ENCODE measurements around the gene ZMPSTE24. TPM values are rescaled to one million over a fixed set of nuclear protein-coding genes. Genes with fewer than 3 reads are reported as not detected.
"Not testable (repeated sequence)": the region's sequence is repeated elsewhere in the genome, so short reads cannot be mapped to it uniquely, and the experiment has no call there.

Gene ZMPSTE24
- 22.8 TPM for polyA plus RNA-seq (2012; ENCODE audit: insufficient read depth, insufficient read length)

GRCh38 chr1:40257688-40258444 is at the start of gene ZMPSTE24:
Gene ZMPSTE24, plus strand, starts transcription at chr1:40258236. Its CDS starts 36 bp downstream, at chr1:40258272.
- peak; percentile 98 for DNase-seq (ENCODE audit: low read depth, low spot score)

GRCh38 chr1:40210511-40211204 is 47.4 kb upstream of the ZMPSTE24 start:
- no peak for DNase-seq (ENCODE audit: low read depth, low spot score)
- no peak overlapping the region for H3K4me3 ChIP-seq (ENCODE audit: low read length)

More at GRCh38 chr1:40257688-40258444, at the start of gene ZMPSTE24:
- peak within 1 kb of the TSS; percentile 98 for H3K4me3 ChIP-seq (ENCODE audit: low read length)

GRCh38 chr1:40218333-40218732 is 39.7 kb upstream of the ZMPSTE24 start:
- no peak for DNase-seq (ENCODE audit: low read depth, low spot score)
- no peak overlapping the region for H3K4me3 ChIP-seq (ENCODE audit: low read length)

GRCh38 chr1:40221471-40221905 is 36.5 kb upstream of the ZMPSTE24 start:
- H3K4me3 ChIP-seq (ENCODE audit: low read length); DNase-seq (ENCODE audit: low read depth, low spot score): not testable (repeated sequence)

GRCh38 chr1:40221977-40222772 is 35.9 kb upstream of the ZMPSTE24 start:
- DNase-seq (ENCODE audit: low read depth, low spot score): no peak
- H3K4me3 ChIP-seq (ENCODE audit: low read length): no peak overlapping the region

- H3K4me3 ChIP-seq (ENCODE audit: low read length): no peak overlapping the region
- DNase-seq (ENCODE audit: low read depth, low spot score): no peak
Measured at GRCh38 chr1:40224040-40224439, 34.0 kb upstream of the ZMPSTE24 start.

GRCh38 chr1:40226192-40226591 is 31.8 kb upstream of the ZMPSTE24 start:
- no peak for DNase-seq (ENCODE audit: low read depth, low spot score)
- no peak overlapping the region for H3K4me3 ChIP-seq (ENCODE audit: low read length)

GRCh38 chr1:40232444-40232843 is 25.6 kb upstream of the ZMPSTE24 start:
- DNase-seq (ENCODE audit: low read depth, low spot score): peak; percentile 98
- no peak overlapping the region for H3K4me3 ChIP-seq (ENCODE audit: low read length)

GRCh38 chr1:40239626-40240025 is 18.4 kb upstream of the ZMPSTE24 start:
- DNase-seq (ENCODE audit: low read depth, low spot score): no peak
- no peak overlapping the region for H3K4me3 ChIP-seq (ENCODE audit: low read length)

- no peak for DNase-seq (ENCODE audit: low read depth, low spot score)
- H3K4me3 ChIP-seq (ENCODE audit: low read length): no peak overlapping the region
Measured at GRCh38 chr1:40240390-40240789, 17.6 kb upstream of the ZMPSTE24 start.

GRCh38 chr1:40241362-40241761 is 16.7 kb upstream of the ZMPSTE24 start:
- DNase-seq (ENCODE audit: low read depth, low spot score): no peak
- H3K4me3 ChIP-seq (ENCODE audit: low read length): no peak overlapping the region

- DNase-seq (ENCODE audit: low read depth, low spot score): no peak
- no peak overlapping the region for H3K4me3 ChIP-seq (ENCODE audit: low read length)
Measured at GRCh38 chr1:40243351-40243750, 14.7 kb upstream of the ZMPSTE24 start.

GRCh38 chr1:40244138-40244744 is 13.8 kb upstream of the ZMPSTE24 start:
- DNase-seq (ENCODE audit: low read depth, low spot score): no peak
- H3K4me3 ChIP-seq (ENCODE audit: low read length): no peak overlapping the region

- peak; percentile 54 for DNase-seq (ENCODE audit: low read depth, low spot score)
- H3K4me3 ChIP-seq (ENCODE audit: low read length): no peak overlapping the region
Measured at GRCh38 chr1:40245686-40246085, 12.3 kb upstream of the ZMPSTE24 start.

- DNase-seq (ENCODE audit: low read depth, low spot score): no peak
- no peak within 1 kb of the TSS for H3K4me3 ChIP-seq (ENCODE audit: low read length)
Measured at GRCh38 chr1:40247655-40248054, 10.4 kb upstream of the ZMPSTE24 start, which contains the start of gene TMCO2. Gene TMCO2, plus strand, starts transcription at chr1:40247937. Its CDS starts 57 bp downstream, at chr1:40247994.

GRCh38 chr1:40248412-40248811 is 9.6 kb upstream of the ZMPSTE24 start:
- DNase-seq (ENCODE audit: low read depth, low spot score): no peak
- no peak overlapping the region for H3K4me3 ChIP-seq (ENCODE audit: low read length)

- no peak for DNase-seq (ENCODE audit: low read depth, low spot score)
- no peak overlapping the region for H3K4me3 ChIP-seq (ENCODE audit: low read length)
Measured at GRCh38 chr1:40251456-40251855, 6.6 kb upstream of the ZMPSTE24 start.

GRCh38 chr1:40252601-40253000 is 5.4 kb upstream of the ZMPSTE24 start:
- DNase-seq (ENCODE audit: low read depth, low spot score): no peak
- no peak overlapping the region for H3K4me3 ChIP-seq (ENCODE audit: low read length)

GRCh38 chr1:40255231-40255630 is 2.8 kb upstream of the ZMPSTE24 start:
- DNase-seq (ENCODE audit: low read depth, low spot score): no peak
- no peak overlapping the region for H3K4me3 ChIP-seq (ENCODE audit: low read length)

Data from Jurkat, Clone E6-1 (cell line).